ENCODE data around the gene SSR3.

- TF ChIP-seq, protein P1, sequence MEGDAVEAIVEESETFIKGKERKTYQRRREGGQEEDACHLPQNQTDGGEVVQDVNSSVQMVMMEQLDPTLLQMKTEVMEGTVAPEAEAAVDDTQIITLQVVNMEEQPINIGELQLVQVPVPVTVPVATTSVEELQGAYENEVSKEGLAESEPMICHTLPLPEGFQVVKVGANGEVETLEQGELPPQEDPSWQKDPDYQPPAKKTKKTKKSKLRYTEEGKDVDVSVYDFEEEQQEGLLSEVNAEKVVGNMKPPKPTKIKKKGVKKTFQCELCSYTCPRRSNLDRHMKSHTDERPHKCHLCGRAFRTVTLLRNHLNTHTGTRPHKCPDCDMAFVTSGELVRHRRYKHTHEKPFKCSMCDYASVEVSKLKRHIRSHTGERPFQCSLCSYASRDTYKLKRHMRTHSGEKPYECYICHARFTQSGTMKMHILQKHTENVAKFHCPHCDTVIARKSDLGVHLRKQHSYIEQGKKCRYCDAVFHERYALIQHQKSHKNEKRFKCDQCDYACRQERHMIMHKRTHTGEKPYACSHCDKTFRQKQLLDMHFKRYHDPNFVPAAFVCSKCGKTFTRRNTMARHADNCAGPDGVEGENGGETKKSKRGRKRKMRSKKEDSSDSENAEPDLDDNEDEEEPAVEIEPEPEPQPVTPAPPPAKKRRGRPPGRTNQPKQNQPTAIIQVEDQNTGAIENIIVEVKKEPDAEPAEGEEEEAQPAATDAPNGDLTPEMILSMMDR (IDR thresholded peaks at IDR 0.05), result no peak
- TF ChIP-seq POLR2A (IDR thresholded peaks at IDR 0.05), result no peak
These were observed 59.1 kb downstream of the SSR3 start for GRCh38 chr3:156495816-156496215.

All from stomach (tissue), 4 donors.